HL-60 (cell line): Measurements from ENCODE around the gene CCDC82.

Experiments
- SPI1 ChIP-seq: IDR thresholded peaks from 2 replicates; pipeline ENCODE4 v1.6.1; 2012; ENCODE audit warnings: low read depth, mild to moderate bottlenecking, borderline replicate concordance
- TF ChIP-seq, protein P1 (sequence below): IDR thresholded peaks from one replicate; pipeline ENCODE4 v1.5.1; 2011; ENCODE audit warnings: low read length, control low read depth, inconsistent platforms; ENCODE audit not compliant: insufficient read depth

- TF ChIP-seq, protein P1, sequence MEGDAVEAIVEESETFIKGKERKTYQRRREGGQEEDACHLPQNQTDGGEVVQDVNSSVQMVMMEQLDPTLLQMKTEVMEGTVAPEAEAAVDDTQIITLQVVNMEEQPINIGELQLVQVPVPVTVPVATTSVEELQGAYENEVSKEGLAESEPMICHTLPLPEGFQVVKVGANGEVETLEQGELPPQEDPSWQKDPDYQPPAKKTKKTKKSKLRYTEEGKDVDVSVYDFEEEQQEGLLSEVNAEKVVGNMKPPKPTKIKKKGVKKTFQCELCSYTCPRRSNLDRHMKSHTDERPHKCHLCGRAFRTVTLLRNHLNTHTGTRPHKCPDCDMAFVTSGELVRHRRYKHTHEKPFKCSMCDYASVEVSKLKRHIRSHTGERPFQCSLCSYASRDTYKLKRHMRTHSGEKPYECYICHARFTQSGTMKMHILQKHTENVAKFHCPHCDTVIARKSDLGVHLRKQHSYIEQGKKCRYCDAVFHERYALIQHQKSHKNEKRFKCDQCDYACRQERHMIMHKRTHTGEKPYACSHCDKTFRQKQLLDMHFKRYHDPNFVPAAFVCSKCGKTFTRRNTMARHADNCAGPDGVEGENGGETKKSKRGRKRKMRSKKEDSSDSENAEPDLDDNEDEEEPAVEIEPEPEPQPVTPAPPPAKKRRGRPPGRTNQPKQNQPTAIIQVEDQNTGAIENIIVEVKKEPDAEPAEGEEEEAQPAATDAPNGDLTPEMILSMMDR = no peak
- no peak for TF ChIP-seq SPI1
These were observed 85.7 kb downstream of the CCDC82 start for GRCh38 chr11:96303980-96304379.
